Breast epithelium (tissue), 3 donors: ENCODE measurements around the gene NECAP2.

ENCODE experiments used
- CTCF ChIP-seq, 3 donors: fragments of 450-650 bp; IDR thresholded peaks; one replicate each; pipeline ENCODE4 v1.5.1; 2016 to 2017; ENCODE audit warnings: antibody characterized with exemption in 3 of 3, mild to moderate bottlenecking in 3 of 3, moderate library complexity in 3 of 3
- POLR2A ChIP-seq: fragments of 450-650 bp; IDR thresholded peaks from one replicate; pipeline ENCODE4 v1.6.1; 2016; ENCODE audit warnings: antibody characterized with exemption, mild to moderate bottlenecking, moderate library complexity

GRCh38 chr1:16445052-16445451 is 4.5 kb downstream of the NECAP2 start:
- TF ChIP-seq CTCF (IDR thresholded peaks at IDR 0.05) (no peak), POLR2A (no peak)
